GM15510 (cell line): ENCODE data around the gene ABCG5.

Source experiments
- POLR2A ChIP-seq: IDR thresholded peaks from 3 replicates; pipeline ENCODE4 v1.6.1; 2011; ENCODE audit warnings: borderline replicate concordance; ENCODE audit not compliant: insufficient read length; ENCODE audit errors: extremely low read depth

Gene ABCG5

DNA sequence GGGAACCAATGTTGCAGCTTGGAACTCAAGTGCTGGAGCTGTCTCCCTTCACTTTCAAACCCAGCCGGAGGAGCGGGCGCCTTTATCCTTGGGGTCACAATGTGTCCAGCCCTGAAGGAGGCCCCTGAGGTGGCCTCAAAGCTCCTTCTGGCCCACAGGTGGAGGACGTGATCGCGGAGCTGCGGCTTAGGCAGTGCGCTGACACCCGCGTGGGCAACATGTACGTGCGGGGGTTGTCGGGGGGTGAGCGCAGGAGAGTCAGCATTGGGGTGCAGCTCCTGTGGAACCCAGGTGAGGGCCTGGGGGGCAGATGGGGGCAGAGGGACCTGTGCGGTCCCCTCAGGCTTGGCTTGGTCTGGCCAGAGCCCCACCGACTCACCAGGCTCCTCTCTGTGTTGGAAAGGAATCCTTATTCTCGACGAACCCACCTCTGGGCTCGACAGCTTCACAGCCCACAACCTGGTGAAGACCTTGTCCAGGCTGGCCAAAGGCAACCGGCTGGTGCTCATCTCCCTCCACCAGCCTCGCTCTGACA, 13.6 kb upstream of the ABCG5 start:
- no peak for TF ChIP-seq POLR2A

DNA sequence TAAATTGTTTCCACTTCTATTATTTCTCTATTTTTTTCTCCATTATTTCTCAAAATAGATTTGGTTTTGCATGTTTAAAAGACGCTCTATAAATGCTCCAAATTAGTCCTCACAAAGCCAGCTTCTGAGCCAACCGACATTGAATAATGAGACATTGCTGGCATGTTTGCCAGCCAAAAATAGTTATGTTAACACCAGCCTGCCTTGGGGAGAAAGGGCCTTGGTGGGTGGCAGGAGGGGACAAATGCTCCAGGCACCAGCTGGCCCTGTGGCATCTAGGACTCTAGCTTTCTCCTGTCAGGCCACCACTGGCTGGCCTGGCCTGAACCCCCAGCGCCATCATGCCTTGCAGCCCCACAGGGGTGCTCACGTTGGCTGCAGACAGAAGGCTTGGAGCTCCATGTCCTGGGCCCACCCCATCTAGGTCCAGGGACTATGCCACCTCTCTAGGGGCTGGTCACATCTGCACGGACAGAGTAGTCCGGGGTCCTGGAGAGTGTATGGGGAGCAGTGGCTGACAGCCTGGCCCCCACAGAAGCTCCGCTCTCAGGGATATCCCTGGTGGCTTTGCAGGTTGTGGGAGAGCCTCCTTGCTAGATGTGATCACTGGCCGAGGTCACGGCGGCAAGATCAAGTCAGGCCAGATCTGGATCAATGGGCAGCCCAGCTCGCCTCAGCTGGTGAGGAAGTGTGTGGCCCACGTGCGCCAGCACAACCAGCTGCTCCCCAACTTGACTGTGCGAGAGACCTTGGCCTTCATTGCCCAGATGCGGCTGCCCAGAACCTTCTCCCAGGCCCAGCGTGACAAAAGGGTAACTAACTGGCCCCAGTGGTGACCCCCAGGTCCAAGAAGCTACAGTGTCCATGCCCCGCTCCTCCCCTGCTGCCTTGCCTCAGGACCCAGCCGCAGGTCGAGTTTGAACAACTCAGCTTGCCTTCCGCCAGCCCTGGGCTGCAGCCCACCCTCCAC, 12.7 kb upstream of the ABCG5 start:
- TF ChIP-seq POLR2A: no peak

DNA sequence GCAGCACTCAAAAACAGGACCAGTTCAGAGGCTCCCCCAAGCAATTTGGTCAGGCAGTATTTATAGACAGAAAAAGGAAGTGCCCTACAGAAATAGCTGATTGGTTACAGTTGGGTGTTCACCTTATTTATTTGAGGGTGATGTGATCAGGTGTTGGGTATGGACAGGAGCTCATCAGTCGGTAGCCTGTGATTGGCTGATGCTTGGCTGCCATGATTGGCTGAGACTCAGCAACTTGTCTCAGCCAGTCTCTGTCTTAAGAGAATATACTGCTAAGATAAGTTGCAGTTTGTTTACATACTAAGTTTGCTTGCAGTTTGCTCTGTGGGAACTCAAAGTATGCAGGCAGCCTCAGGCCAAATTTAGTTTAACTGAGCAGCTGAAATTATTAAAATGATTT, 9.6 kb upstream of the ABCG5 start:
- no peak for TF ChIP-seq POLR2A

DNA sequence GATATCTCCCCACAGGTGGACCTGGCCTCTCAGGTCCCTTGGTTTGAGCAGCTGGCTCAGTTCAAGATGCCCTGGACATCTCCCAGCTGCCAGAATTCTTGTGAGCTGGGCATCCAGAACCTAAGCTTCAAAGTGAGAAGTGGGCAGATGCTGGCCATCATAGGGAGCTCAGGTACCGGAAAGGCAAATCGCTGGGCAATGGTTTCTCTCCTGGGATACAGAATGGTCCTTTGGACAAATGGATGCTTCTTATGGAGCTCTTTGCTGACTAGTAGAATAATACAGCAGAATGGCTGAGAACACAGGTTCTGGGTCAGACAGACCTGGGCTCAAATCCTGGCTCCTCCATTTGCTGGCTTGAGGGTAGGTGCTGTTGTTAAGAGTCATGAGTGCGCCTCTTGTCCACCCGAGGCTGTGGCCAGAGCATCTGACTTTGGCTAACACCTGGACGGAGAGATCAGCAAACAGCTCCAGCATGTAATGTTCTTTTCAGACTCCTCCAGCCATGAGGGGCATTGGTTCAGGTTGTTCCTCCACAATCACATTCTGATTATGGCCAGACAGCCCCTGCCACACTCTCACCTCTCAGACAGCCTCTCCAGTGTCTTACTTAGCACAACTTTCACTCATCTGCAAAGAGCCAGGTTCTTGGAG, 7.6 kb upstream of the ABCG5 start:
- no peak for TF ChIP-seq POLR2A

DNA sequence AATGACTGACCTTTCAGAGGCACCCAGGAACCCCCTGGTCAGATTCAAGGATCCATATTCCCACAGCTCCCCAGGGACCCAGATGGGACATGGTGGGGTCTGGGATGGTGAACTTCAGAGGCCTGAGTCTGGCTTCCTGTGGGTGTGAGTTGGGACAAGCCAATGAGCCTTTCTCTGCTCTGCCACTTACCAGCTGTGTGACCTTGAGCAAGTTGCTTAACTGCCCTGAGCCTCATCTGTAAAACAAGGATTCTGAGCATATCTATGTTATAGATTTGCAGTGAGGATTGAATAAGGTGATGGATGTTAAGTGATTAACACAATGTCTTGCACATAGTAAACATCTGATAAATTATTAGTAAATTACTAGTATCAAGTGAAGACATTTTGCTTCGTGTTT, 6.5 kb upstream of the ABCG5 start:
- TF ChIP-seq POLR2A: no peak

DNA sequence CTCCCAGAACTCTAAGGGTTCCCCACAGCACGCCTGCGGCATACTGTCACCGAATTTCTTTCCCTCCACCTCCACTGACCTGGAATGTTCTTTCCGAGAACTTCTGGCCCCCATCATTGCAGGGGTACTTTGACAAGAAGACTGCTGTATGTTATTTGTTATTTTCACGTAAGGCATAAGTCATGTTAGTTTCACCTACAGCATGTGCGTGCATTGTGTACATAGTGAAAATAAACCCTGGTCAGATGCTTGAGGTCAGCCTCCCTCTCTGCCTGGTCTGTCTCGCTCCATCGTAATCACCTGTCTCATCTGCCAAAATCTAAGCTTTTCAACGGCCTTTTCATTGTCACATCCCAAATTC, 4.2 kb upstream of the ABCG5 start:
- TF ChIP-seq POLR2A: no peak

DNA sequence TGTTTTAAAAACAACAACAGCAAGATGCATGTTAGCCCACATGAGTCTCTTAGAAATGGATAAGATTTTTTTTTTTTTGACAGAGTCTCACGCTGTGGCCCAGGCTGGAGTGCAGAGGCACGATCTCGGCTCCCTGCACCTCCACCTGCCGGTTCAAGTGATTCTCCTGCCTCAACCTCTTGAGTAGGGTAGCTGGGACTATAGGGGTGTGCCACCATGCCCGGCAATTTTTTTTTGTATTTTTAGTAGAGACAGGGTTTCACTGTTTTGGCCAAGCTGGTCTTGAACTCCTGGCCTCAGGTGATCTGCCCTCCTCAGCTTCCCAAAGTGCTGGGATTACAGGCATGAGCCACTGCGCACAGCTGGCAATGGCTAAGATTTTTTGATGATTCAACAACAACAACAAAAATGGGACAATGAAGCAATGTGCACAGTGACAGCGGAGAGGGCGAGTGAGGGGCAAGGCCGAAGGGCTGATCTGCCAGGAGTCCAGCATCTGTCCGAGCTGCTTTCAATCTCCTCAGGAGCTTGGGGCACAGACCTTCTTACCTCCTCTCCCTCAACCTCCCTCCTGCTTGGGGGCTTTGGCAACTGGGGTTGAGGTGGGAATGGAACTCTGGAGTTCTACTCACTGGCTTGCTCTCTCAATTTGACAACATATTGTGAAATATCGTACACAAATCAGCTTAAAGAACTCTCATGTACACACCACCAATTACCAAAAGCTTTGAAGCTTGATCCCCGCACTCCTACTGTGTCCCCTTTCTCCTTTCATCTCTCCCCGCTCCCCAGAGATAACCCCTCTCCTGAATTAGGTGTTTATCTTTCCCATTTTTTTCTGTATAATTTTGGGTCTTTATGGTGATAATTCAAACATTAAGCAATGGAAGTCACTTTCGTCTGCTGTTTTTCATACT, 3.6 kb upstream of the ABCG5 start:
- TF ChIP-seq POLR2A: no peak

DNA sequence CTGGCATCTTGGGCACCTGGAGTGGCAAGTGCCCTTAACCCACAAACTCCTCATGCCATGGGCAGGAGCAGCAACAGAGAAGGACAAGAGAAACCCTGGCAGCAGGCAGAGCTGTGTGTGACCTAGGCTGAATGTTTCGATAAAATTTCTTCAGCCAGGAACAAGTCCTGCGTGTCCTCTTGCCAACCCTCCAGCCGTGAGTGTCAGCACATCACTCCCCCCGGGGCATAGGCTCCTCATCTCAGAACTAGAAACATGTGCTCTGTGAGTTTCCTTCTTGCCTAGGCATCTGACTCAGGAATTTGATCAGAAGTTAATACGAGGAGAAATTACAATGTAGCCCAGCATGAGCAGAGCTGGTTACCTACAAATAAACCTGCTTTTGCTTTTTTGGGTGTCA, 2.3 kb upstream of the ABCG5 start:
- no peak for TF ChIP-seq POLR2A

DNA sequence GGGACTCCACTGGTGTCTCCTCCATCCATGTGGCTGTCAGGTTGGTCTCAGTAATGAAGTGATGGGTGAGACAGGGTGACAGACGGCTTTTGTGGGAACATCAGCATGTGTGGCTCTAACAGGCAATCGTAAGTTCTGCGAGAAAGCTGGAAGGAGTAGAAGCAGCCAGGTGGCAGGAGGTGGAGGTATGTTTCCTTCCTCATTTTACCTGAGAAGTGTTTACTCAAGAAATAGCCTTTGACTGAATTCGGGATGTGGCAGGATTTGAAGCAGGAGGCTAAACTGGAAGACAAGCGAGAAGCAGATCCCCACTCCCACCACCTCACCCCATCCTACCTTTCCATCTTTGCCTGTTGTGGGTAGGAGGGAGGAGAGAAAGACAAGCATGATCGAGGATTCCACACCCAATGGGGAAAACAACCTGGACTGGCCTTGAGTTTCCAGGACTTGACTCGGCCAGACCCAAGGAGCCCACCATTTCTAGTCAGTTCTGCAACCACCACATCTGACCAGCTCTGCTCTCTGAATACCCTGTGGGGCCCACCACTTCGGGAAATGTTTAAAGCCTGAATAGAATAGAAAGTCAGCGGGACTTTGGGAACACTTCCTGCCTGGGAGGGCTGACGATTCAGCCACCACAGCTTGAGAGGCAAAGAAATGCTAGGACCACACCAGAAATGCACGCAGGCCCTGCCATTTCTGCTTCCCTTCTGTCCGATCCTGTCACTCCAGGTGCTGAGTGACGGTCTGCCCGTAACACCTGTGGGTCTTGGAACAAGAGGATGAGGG, 1.3 kb upstream of the ABCG5 start:
- no peak for TF ChIP-seq POLR2A

DNA sequence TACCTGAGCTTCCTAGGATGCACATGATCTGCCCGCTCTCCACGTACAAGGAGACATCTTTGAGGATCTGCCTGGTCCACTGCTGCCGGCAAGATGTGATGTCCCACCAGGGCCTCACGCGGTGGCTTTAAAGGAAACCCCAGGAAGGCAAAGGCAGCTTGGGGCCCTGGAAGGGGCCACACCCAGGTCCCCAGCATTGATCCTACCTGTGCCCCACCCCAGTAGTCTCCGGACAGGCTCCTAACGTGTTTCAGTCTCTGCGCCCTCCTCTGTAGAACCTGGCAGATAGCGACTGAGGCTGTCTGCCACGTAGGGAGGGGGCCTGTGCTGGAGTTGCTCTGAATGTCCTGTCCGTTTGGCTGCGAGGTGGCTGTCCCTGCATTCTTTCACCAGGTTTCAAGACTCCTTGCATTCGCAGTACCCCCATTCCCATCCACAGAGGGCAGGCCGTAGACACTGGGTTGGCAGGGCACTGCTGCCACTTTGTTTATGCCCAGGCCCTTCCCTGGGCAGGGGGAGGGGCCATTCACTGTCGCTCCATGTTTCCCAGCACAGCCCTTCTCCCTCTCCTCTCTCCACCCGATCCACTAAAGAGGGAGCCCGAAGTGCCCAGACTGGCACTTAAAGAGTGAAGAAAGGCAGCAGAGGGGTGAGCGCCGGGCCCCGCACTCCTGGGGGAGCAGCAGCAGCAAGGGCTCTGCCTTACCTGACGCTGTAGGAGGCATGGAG, 644 bp downstream of the ABCG5 start:
- no peak for TF ChIP-seq POLR2A

DNA sequence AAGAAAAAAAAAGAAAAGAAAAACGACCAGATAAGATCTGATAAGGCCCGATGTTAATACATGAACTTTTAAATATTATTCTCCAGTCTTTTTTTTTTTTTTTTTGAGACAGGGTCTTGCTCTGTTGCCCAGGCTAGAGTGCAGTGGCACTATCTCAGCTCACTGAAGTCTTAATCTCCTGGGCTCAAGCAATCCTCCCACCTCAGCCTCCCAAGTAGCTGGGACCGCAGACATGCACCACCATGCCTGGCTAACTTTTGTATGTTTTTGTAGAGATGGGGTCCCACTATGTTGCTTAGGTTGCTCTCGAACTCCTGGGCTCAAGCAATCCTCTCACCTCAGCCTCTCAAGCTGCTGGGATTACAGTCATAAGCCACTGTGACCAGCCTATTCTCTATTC, 1.6 kb downstream of the ABCG5 start:
- no peak for TF ChIP-seq POLR2A

DNA sequence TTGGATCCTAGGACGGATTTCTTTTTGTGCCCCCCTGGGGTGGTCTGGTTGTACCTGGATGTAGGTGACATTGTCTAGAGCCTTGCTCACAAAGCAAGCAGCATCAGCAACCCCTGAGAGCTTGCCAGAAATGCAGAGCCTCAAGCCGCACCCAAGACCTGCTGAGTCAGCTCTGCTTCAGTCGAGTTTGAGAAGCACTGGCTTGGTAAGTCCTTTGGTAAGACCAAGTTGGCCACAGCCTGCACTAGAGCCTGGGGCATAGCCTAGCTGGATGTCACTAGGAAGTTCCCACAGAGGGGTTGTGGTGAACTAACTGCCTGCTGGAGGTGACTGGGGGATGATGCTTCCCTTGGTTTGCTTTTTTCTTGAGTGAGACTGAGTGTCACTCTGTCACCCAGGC, 6.2 kb downstream of the ABCG5 start:
- TF ChIP-seq POLR2A: no peak

DNA sequence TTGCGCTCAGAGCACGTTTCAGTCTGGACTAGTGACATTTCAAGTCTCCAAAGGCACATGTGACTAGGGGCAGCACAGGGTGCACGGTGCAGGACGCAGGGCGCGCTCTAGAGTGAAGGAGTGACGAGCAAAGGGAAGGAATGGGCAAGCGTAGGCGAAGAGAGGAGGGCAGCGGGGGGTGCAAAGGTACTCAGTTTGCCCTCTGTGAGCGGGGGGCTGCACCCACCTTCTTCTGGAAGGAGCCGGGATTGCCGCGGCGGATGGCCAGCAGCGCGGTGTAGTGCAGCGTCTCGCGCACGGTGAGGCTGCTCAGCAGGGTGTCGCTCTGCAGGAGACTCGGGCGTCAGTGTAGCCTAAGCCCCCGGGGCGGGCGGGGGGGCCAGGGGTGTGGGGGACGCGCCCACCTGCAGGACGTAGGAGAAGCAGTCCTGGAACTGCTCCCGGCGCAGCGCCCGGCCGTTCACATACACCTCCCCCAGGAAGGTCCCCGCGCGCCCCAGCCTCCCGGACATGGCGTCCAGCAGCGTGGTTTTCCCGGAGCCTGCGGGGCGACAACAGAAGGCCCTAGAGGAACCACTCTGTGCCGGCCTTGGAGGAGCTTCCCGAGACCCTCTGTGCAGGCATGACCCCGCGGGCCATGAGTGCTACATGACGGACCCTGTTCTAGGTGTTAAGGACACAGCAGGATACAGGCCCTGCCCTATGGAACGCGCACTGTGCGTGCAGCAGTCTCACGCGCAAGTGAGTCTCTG, 6.9 kb downstream of the ABCG5 start:
- TF ChIP-seq POLR2A: no peak
